C4-2B (cell line): ENCODE data around the gene UFC1.

ENCODE experiments used
- H3K27ac ChIP-seq: fragments of 450-650 bp; 2 replicates; pipeline ENCODE4 v1.5.1; 2017
- CTCF ChIP-seq: fragments of 450-650 bp; conservative IDR thresholded peaks from 2 replicates; pipeline ENCODE4 v1.5.1; 2017; ENCODE audit warnings: mild to moderate bottlenecking
- ZFX ChIP-seq: fragments of 450-650 bp; IDR thresholded peaks from 2 replicates; pipeline ENCODE4 v1.6.1; 2017

Gene UFC1

GRCh38 chr1:161188381-161188780 is 34.6 kb downstream of the UFC1 start:
- H3K27ac ChIP-seq: no peak overlapping the region
- TF ChIP-seq CTCF (no peak), ZFX (no peak)

GRCh38 chr1:161189036-161189435 is 35.3 kb downstream of the UFC1 start:
- TF ChIP-seq ZFX: no peak
- TF ChIP-seq CTCF: no peak
- no peak overlapping the region for H3K27ac ChIP-seq

GRCh38 chr1:161190962-161191521 is 37.3 kb downstream of the UFC1 start:
- TF ChIP-seq CTCF (no peak), ZFX (no peak)
- H3K27ac ChIP-seq: no peak overlapping the region

GRCh38 chr1:161191971-161192370 is 38.2 kb downstream of the UFC1 start:
- TF ChIP-seq CTCF (no peak), ZFX (no peak)
- H3K27ac ChIP-seq: no peak overlapping the region

GRCh38 chr1:161192476-161193465 is 39.0 kb downstream of the UFC1 start:
- no peak for TF ChIP-seq ZFX
- TF ChIP-seq CTCF: peak; percentile 96
- no peak overlapping the region for H3K27ac ChIP-seq

GRCh38 chr1:161193561-161194235 is 39.9 kb downstream of the UFC1 start:
- TF ChIP-seq ZFX (no peak), CTCF (no peak)
- no peak overlapping the region for H3K27ac ChIP-seq

GRCh38 chr1:161195171-161195570 is 41.4 kb downstream of the UFC1 start:
- no peak for TF ChIP-seq CTCF
- no peak for TF ChIP-seq ZFX
- H3K27ac ChIP-seq: no peak overlapping the region
